ENCODE results near the gene POLR1C.
"Not testable (repeated sequence)": the region's sequence is repeated elsewhere in the genome, so short reads cannot be mapped to it uniquely, and the experiment has no call there.

Gene POLR1C

DNA sequence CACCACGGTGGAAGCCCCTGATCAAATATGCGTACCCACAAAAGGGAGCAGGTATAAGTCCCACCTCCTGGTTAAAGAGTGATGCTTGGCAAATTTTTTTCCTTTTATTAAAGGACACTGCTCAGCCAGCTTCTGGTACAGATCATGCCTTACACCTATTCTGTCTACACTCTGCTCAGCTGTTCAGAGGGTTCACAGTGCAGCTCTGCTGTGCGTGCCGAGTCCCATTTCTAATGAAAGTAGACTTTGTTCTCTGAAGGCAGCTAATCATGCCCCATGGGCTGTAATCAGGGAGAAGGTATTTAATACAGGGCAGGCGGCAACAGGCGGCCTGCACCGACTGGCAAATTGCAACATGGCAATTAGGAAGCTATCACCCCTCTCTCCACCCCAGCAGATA is 23.1 kb upstream of the POLR1C start:
- DNase-seq = no peak

DNA sequence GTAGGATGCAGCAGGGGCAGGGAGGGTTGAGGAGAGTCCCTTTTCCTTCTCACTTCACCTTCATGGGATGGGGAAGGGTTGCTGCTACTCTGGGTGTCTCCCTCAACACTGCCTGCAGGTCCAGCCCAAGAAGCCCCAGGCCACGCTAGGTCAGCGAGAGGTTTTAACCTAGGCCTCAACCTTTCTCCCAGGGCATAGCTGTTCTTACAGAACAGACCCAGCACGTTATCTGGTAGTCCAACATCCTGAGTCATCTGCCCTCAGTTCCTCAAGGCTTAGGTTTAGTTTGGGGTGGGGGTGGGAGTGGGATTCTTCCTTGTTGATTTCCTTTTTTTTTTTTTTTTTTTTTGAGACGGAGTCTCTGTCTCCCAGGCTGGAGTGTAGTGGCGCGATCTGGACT is 22.6 kb upstream of the POLR1C start:
- DNase-seq = no peak

- DNase-seq = no peak
Observed at GRCh38 chr6:43494766-43495165, 22.1 kb upstream of the POLR1C start.

DNA sequence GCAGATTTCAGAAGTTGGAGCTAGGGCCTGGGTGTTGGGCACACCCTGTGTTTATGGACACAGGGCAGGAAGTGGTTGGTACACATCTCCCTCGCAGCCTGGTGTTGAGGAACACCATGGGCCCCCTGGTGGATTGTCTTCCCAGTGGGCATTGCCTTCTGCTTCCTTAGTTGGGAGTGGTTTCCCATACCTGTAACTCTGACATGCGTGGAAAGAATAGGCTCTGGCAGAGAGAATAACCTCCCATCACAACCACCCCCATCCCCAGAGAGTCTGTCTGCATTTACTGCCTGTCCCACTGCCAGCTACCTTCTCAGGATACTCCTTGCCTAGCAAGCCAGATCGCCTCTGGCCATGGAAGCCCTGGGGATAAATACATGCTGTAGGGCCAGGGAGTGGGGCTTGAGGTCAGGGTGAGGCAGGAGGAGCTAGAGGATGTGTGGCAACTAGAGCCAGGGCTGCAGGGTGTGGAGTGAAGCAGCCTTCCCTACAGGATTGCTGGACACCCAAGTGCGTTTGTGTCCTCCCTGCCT is 21.4 kb upstream of the POLR1C start:
- DNase-seq = no peak

DNA sequence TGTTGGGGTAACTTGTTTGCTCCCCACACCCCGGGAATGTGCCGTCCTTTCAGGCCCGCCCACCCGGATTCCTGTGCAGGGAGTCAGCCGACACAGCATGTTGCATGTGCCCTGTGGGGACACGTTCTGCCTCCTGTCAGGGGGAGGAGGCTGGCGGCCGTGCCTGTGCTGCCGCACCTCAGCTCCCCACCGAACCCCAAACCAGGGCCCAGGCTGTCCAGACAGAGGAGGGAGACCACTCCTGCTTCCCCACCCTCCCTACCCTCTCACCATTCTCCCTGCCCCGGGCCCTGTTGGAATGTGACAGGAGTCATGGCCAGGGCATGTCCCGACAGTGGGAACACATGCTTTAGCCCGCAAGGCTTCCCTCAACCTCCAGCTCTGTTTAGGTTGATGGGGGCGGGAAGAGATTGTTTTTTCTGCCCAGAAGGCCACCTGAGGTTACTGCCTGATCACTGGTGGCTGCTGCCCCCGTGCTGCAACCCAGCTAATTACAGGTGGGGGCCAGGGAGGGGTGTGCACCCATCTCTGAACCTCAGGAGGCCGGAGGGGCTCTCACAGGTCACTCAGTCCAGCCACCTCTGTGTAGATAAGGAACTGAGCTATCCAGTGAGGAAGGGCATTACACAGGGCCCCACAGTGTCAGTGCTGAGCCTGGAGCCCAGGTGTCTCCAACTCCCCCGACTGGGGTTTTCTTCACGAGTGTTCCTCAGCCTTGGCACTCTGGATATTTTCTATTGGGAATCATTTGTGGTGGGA is 20.3 kb upstream of the POLR1C start:
- DNase-seq = no peak

- no peak for DNase-seq
Observed at GRCh38 chr6:43497129-43497396, 19.8 kb upstream of the POLR1C start.

DNA sequence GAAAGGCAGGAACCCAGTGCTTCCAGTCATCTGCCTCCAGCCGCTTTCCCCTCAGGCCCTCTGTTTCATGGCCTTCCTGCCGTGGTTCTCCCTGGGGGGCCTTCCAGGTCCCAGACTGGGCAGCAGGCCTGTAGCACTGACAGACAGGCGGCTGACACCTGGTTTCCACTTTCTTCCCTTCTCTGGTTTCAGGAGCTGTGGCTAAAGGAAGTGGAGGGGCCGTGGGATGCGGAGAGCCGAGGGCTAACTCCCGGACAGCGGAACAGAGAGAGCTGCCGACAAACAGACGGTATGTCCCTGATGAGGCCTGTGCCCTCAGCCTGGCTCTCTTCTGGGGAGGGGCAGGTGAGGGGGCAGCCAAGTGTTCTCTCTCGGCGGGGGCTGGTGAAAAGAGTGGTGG is 19.2 kb upstream of the POLR1C start:
- no peak for DNase-seq

DNA sequence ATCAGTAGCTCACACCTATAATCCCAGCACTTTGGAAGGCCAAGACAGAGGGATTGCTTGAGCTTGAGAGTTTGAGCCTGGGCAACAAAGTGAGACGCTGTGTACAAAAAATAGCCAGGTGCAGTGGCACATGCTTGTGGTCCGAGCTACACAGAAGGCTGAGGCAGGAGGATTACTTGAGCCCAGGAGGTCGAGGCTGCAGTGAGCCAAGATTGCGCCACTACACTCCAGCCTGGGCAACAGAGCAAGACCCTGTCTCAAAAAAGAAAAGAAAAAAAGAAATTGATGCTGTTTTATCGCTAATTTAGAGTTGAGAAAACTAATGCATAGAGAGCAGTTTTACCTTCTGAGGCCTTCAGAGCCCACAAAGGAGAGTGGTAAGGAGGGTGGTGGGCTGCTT is 18.6 kb upstream of the POLR1C start:
- not testable (repeated sequence) for DNase-seq

- no peak for DNase-seq
Observed at GRCh38 chr6:43499028-43499815, 17.7 kb upstream of the POLR1C start.

DNA sequence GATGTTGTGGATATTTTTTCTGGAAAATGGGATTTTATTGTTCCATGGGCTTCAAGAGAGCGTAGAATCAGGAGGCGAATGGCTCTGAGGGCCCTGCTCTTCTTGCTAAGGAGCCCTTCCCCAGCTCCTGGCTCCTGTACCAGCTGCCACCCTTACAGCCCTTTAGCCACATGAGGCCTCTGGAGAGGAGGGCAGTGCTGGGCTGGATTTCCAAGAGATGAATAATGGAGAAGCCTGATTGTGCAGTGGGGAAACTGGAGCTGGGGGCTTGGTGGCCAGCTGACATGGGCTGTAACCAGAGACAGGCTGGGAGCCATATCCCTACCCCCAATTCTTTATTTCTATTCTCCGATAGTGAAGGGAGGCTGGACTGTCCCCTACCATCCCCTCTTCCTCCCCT is 16.0 kb upstream of the POLR1C start:
- DNase-seq = no peak

GRCh38 chr6:43502666-43503065 is 14.2 kb upstream of the POLR1C start:
- no peak for DNase-seq

GRCh38 chr6:43503443-43503842 is 13.4 kb upstream of the POLR1C start:
- DNase-seq = no peak

DNA sequence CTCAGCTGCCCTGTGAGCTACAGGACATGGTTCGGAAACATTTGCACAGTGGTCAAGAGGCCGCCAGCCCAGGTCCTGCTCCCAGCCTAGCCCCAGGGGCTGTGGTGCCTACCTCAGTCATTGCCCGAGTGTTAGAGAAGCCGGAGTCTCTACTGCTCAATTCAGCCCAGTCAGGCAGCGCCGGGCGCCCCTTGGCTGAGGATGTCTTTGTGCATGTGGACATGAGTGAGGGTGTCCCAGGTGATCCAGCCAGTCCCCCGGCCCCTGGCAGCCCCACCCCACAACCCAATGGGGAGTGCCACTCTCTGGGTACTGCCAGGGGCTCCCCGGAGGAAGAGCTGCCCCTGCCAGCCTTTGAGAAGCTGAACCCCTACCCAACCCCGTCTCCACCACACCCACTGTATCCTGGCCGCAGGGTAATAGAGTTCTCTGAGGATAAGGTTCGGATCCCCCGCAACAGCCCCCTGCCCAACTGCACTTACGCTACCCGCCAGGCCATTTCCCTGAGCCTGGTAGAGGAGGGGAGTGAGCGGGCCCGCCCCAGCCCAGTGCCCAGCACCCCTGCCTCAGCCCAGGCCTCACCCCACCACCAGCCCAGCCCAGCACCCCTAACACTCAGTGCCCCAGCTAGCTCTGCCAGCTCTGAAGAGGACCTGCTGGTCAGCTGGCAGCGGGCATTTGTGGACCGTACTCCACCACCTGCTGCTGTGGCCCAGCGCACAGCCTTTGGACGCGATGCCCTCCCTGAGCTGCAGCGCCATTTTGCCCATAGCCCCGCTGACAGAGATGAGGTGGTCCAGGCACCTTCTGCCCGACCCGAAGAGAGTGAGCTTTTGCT is 11.9 kb upstream of the POLR1C start:
- DNase-seq = no peak

DNA sequence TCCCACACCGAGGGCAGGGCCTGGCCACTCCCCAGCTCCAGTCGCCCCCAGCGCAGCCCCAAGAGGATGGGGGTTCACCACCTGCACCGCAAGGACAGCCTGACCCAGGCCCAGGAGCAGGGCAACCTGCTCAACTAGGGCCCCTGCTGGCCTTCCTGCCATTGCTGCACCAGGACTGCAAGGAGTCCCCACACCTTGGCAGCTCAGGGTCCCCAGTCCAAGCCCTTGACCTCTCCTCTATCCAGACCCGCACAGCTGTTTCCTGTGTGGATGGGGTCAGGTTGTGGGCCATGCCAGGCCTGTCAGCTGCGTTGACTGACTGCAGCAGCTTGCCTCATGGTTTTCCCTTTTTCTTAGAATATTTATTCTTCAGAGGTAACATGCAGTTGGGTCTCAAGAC is 11.2 kb upstream of the POLR1C start:
- DNase-seq = no peak

DNA sequence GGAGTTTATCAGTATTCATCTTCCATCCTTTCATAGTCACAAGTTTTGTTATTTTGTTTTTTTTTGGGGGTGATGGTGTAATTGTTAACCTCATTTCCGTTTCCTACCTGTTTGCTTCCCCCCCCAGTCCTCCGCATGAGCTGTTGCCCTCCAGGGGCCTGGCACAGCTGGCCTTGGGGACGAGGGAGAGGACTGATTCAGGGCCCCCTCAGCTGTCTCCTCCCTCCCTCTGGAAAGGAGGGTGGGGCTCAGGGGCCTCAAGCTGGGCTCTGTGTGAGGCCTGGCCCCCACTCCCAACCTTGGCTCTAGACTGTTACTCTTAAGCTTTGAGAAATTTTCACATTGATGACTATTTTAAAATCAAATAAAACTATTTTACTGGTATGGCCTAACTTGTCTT is 10.7 kb upstream of the POLR1C start:
- DNase-seq = no peak

DNA sequence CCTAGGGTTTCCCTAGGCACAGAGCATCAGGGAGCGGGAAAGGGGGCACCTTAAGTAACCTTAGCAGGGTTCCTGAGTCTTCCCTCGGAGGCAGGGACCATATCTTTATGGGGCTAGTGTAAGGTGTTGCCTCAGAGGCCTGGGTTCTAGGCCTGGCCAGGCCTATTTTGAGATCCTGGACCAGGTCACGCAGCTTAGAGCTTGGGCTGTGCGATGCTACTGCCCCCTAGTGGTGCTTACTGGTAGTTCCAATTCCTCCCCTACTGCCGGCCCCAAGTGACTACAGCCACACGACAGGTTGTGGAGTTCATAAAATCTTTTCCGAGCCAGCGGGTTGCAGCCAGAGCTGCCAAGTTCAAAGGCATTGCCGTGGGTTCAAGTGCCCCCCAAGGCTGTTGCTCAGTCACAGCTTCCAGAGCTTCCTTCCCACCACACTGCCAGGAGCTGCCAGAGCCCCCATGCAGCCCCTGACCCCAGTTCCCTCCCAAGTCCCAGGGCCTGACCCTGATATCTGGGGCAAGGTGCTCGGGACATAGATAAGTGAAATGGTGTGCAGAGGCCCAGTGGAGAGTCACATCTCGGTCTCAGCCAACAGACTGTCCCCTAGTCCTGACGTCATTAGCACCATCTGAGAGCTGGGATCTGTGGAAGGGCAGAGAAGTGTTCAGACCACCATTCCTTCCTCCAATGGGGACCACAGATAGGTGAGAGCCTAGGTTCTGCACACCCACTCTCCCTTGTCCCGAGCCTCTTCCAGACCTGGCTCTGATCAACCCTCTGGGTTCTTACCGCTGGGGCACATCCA is 10.0 kb upstream of the POLR1C start:
- DNase-seq = peak; percentile 78

- DNase-seq = no peak
Observed at GRCh38 chr6:43508481-43509141, 8.3 kb upstream of the POLR1C start.

GRCh38 chr6:43509142-43509983 is 7.5 kb upstream of the POLR1C start:
- no peak for DNase-seq

DNA sequence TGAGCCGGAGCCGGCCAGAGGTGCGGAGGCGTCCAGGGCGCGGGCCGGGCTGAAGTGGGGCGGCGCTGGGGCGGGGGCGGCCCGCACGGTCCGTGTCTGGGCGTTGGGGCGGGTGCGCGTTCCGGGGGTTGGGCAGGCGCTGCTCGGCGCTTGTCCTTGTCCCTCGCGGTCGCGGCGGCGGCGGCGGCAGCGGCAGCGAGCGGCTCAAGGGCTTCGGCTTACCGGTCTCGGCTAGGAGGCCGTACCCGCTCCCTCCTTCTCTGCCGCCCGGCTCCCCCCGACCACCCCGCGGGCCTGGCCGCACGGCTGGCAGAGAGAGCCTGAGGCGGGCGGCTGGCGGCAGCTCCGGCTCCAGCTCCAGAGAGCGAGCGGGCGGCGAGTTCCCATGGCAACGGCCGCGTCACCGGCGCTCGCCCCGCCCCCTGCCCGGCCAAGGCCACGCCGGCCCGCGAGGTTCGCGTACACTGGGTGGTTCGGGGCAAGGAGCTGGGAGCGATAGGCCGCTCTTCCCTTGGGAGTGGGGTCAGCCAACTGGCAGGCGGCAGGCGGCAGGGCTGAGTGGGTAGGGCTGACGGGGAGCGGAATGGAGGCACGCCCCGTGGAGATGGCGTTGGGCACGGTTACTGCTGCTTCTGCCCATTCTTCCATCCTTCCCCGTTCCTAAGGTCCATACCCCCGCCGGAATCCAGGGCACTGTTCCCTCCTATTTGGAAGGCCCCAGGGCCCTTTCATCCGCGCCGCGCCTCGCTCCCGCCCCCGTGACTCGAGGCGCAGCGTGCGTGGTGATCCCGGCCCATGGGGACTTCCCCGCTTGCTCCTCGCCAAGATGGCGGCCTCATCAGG is 6.7 kb upstream of the POLR1C start, which contains the start of gene LRRC73:
TSS of gene LRRC73 (minus strand) at position 363 of the 843 bp plus-strand sequence. CDS start 561 bp downstream, outside the sequence.
- DNase-seq = peak; percentile 82

GRCh38 chr6:43510827-43511163 is 6.1 kb upstream of the POLR1C start:
- DNase-seq = no peak
